IMR-90 (cell line): ENCODE measurements around the gene LRFN2. TPM values are rescaled to one million over a fixed set of nuclear protein-coding genes. Genes with fewer than 3 reads are reported as not detected.

Experiments
- ATAC-seq: fragments of 200-7000 bp; cut with Tn5 transposase; 2 replicates; pipeline ENCODE4 v1.9.1; 2020; ENCODE audit warnings: low read depth, mild to moderate bottlenecking, moderate library complexity
- BruUV-seq: library from RNA; stranded (reverse); fragments of 400-500 nt; replicated peaks from 2 replicates; lab custom pipeline; 2021; lab: Mats Ljungman, UMichigan
- CTCF ChIA-PET: fragments of 300-600 bp; formaldehyde crosslinking; extraction: SDS; loops from one replicate; lab custom pipeline; 2021; ENCODE audit warnings: antibody characterized with exemption; lab: Yijun Ruan, JAX
- POLR2A ChIA-PET: fragments of 300-600 bp; sonication (Branson Sonifier 250); formaldehyde crosslinking; loops from one replicate; lab custom pipeline; 2022; ENCODE audit warnings: antibody characterized with exemption; ENCODE audit not compliant: unreplicated experiment; lab: Charles Lee
- DNase-seq: peaks from one replicate; pipeline ENCODE4 v3.0.0; 2013
- H2AFZ ChIP-seq: replicated peaks from 2 replicates; pipeline ENCODE3; 2013; ENCODE audit warnings: low read length, mild to moderate bottlenecking; ENCODE audit not compliant: poor library complexity
- H2AK5ac ChIP-seq: 2 replicates; pipeline ENCODE4 v1.6.1; 2013; ENCODE audit warnings: low read depth, low read length, inconsistent platforms
- H2AK9ac ChIP-seq: replicated peaks from 2 replicates; pipeline ENCODE3; 2013; ENCODE audit warnings: mild to moderate bottlenecking, low read depth, low read length, moderate library complexity; ENCODE audit not compliant: poor library complexity
- H2BK120ac ChIP-seq: 2 replicates; pipeline ENCODE4 v1.6.1; 2013; ENCODE audit warnings: low read depth, low read length, inconsistent platforms
- H2BK15ac ChIP-seq: 3 replicates; pipeline ENCODE4 v1.6.1; 2013; ENCODE audit warnings: low read depth, low read length, inconsistent platforms
- H2BK20ac ChIP-seq: 2 replicates; pipeline ENCODE4 v1.6.1; 2013; ENCODE audit warnings: low read depth, mild to moderate bottlenecking, inconsistent platforms, low read length, moderate library complexity
- H2BK5ac ChIP-seq: 2 replicates; pipeline ENCODE4 v1.6.1; 2013; ENCODE audit warnings: mild to moderate bottlenecking, low read depth, low read length, inconsistent platforms; ENCODE audit not compliant: poor library complexity, severe bottlenecking
- H3K14ac ChIP-seq: replicated peaks from 2 replicates; pipeline ENCODE4 v1.6.1; 2013; ENCODE audit warnings: low read depth, low read length, inconsistent platforms
- H3K18ac ChIP-seq: 2 replicates; pipeline ENCODE4 v1.6.1; 2013; ENCODE audit warnings: low read depth, low read length, control low read depth
- H3K23ac ChIP-seq: 2 replicates; pipeline ENCODE4 v1.6.1; 2013; ENCODE audit warnings: low read depth, low read length, inconsistent platforms
- H3K27ac ChIP-seq: 2 replicates; pipeline ENCODE4 v1.5.1; 2013; ENCODE audit warnings: mild to moderate bottlenecking, control low read depth, low read length; ENCODE audit not compliant: insufficient read depth
- H3K27me3 ChIP-seq: 2 replicates; pipeline ENCODE4 v1.6.1; 2013; ENCODE audit warnings: low read length; ENCODE audit not compliant: control insufficient read depth, insufficient read depth
- H3K36me3 ChIP-seq: 2 replicates; pipeline ENCODE4 v1.6.1; 2013; ENCODE audit warnings: low read length, mixed read lengths; ENCODE audit not compliant: control insufficient read depth, insufficient read depth
- H3K4ac ChIP-seq: 2 replicates; pipeline ENCODE4 v1.6.1; 2013; ENCODE audit warnings: low read depth, low read length, inconsistent platforms
- H3K4me1 ChIP-seq: 2 replicates; pipeline ENCODE4 v1.6.1; 2013; ENCODE audit warnings: low read length, mixed read lengths; ENCODE audit not compliant: control insufficient read depth, insufficient read depth
- H3K4me2 ChIP-seq: 2 replicates; pipeline ENCODE4 v1.6.1; 2013; ENCODE audit warnings: low read depth, mild to moderate bottlenecking, control low read depth, low read length, moderate library complexity
- H3K4me3 ChIP-seq: 2 replicates; pipeline ENCODE4 v1.5.1; 2013; ENCODE audit warnings: low read depth, mild to moderate bottlenecking, control low read depth, low read length, moderate library complexity; ENCODE audit not compliant: insufficient read depth
- H3K56ac ChIP-seq: 2 replicates; pipeline ENCODE4 v1.6.1; 2013; ENCODE audit warnings: low read length, inconsistent platforms; ENCODE audit not compliant: insufficient read depth; ENCODE audit errors: extremely low read depth
- H3K79me1 ChIP-seq, 2 experiments: 2 replicates each; pipeline ENCODE4 v1.6.1; 2013; ENCODE audit warnings: low read length in 2 of 2, inconsistent platforms in 1 of 2, low read depth in 1 of 2
- H3K9ac ChIP-seq: 2 replicates; pipeline ENCODE4 v1.6.1; 2013; ENCODE audit warnings: low read depth, low read length, control low read depth
- H3K9me1 ChIP-seq: 2 replicates; pipeline ENCODE4 v1.6.1; 2013; ENCODE audit warnings: low read length, inconsistent platforms; ENCODE audit not compliant: insufficient read depth
- H3K9me3 ChIP-seq: 2 replicates; pipeline ENCODE4 v1.6.1; 2013; ENCODE audit warnings: low read length; ENCODE audit not compliant: control insufficient read depth, insufficient read depth
- H4K20me1 ChIP-seq: 2 replicates; pipeline ENCODE4 v1.6.1; 2013; ENCODE audit warnings: low read length, inconsistent platforms; ENCODE audit not compliant: insufficient read depth
- H4K5ac ChIP-seq: 2 replicates; pipeline ENCODE4 v1.6.1; 2013; ENCODE audit warnings: mild to moderate bottlenecking, low read depth, low read length, control low read depth
- H4K8ac ChIP-seq, 2 experiments: 2 replicates each; pipeline ENCODE4 v1.6.1; 2013; ENCODE audit warnings: low read depth in 2 of 2, low read length in 2 of 2, control low read depth in 1 of 2, inconsistent platforms in 1 of 2
- H4K91ac ChIP-seq: 2 replicates; pipeline ENCODE4 v1.6.1; 2013; ENCODE audit warnings: low read depth, low read length, inconsistent platforms; ENCODE audit not compliant: insufficient read depth
- BHLHE40 ChIP-seq: fragments of 150-350 bp; IDR thresholded peaks from 2 replicates; pipeline ENCODE4 v1.6.1; 2016; ENCODE audit warnings: mild to moderate bottlenecking, low read depth, low read length
- CEBPB ChIP-seq: IDR thresholded peaks from 2 replicates; pipeline ENCODE4 v1.6.1; 2012; ENCODE audit warnings: low read depth, low read length, improper control_type of control experiment
- CHD1 ChIP-seq: IDR thresholded peaks from 2 replicates; pipeline ENCODE4 v1.6.1; 2012; ENCODE audit warnings: low read depth, low read length, improper control_type of control experiment
- FOS ChIP-seq: fragments of 150-350 bp; IDR thresholded peaks from 2 replicates; pipeline ENCODE4 v1.6.1; 2016; ENCODE audit warnings: low read depth, low read length
- MAFK ChIP-seq: IDR thresholded peaks from 2 replicates; pipeline ENCODE4 v1.6.1; 2012; ENCODE audit warnings: low read depth, low read length, improper control_type of control experiment
- MAZ ChIP-seq: IDR thresholded peaks from 2 replicates; pipeline ENCODE4 v1.6.1; 2012; ENCODE audit warnings: low read depth, mild to moderate bottlenecking, low read length, improper control_type of control experiment, moderate library complexity, borderline replicate concordance
- MXI1 ChIP-seq: IDR thresholded peaks from 2 replicates; pipeline ENCODE4 v1.6.1; 2012; ENCODE audit warnings: low read depth, mild to moderate bottlenecking, low read length, moderate library complexity, borderline replicate concordance
- NFE2L2 ChIP-seq: fragments of 150-350 bp; IDR thresholded peaks from 2 replicates; pipeline ENCODE4 v1.6.1; 2016; ENCODE audit warnings: low read depth, mild to moderate bottlenecking, low read length
- POLR2A ChIP-seq: IDR thresholded peaks from 2 replicates; pipeline ENCODE4 v1.6.1; 2012; ENCODE audit warnings: mild to moderate bottlenecking, low read depth, low read length
- RAD21 ChIP-seq: IDR thresholded peaks from 2 replicates; pipeline ENCODE4 v1.6.1; 2012; ENCODE audit warnings: low read length, improper control_type of control experiment
- RCOR1 ChIP-seq: IDR thresholded peaks from 2 replicates; pipeline ENCODE4 v1.6.1; 2012; ENCODE audit warnings: mild to moderate bottlenecking, low read length, improper control_type of control experiment; ENCODE audit not compliant: insufficient replicate concordance
- RFX5 ChIP-seq: IDR thresholded peaks from 2 replicates; pipeline ENCODE4 v1.8.0; 2012; ENCODE audit warnings: low read depth, mild to moderate bottlenecking, low read length, moderate library complexity
- SMC3 ChIP-seq: fragments of 150-350 bp; IDR thresholded peaks from 2 replicates; pipeline ENCODE4 v1.6.1; 2016; ENCODE audit warnings: low read depth, mild to moderate bottlenecking, antibody characterized with exemption, low read length, moderate library complexity
- WGBS, 2 experiments: methylation state at CpG; one replicate each; pipeline versions ENCODE4 v1.1.5 to v1.1.7; 2013; ENCODE audit warnings: missing lambda C conversion rate in 2 of 2; ENCODE audit not compliant: insufficient read length in 1 of 2; ENCODE audit errors: extremely low coverage in 2 of 2; 5-methylcytosine and 5-hydroxymethylcytosine counted together
- dilution Hi-C: fragments of 300-500 bp; cut with HindIII; formaldehyde crosslinking; loops from one replicate; pipeline ENCODE4 v1.14.3; 2018; ENCODE audit warnings: low sequenced_read_pairs; ENCODE audit not compliant: unreplicated experiment
- in situ Hi-C: fragments of 300-500 bp; cut with MboI; formaldehyde crosslinking; loops from 3 replicates; pipeline ENCODE4 v1.14.3; 2019; ENCODE audit warnings: low sequenced_read_pairs, inconsistent platforms, mixed read lengths
- intact Hi-C: fragments of 100-400 bp; cut with micrococcal nuclease; formaldehyde crosslinking; loops from 2 replicates; pipeline ENCODE4 v1.10.0; 2022
- polyA plus RNA-seq, 3 experiments: library from polyadenylated mRNA; depleted of rRNA; stranded (reverse); fragments of >200 nt; gene quantifications; 2 replicates each; pipeline ENCODE4 v1.2.3, GENCODE V29; 2012; ENCODE audit warnings: low replicate concordance in 1 of 3
- total RNA-seq: library from RNA; depleted of rRNA; stranded (reverse); fragments of >200 nt; gene quantifications from 2 replicates; pipeline ENCODE4 v1.2.3, GENCODE V29; 2012
- TF ChIP-seq, protein P1 (sequence below): fragments of 150-350 bp; IDR thresholded peaks from 2 replicates; pipeline ENCODE4 v1.6.1; 2016; ENCODE audit warnings: low read depth, mild to moderate bottlenecking, low read length, moderate library complexity, borderline replicate concordance
- TF ChIP-seq, protein P2 (sequence below): fragments of 150-350 bp; IDR thresholded peaks from 2 replicates; pipeline ENCODE4 v1.6.1; 2017; ENCODE audit warnings: mild to moderate bottlenecking, antibody characterized with exemption, low read length, low read depth
- TF ChIP-seq, protein P3 (sequence below): conservative IDR thresholded peaks from 2 replicates; pipeline ENCODE4 v1.5.1; 2012; ENCODE audit warnings: mild to moderate bottlenecking, low read depth, low read length, improper control_type of control experiment

LRFN2 gene
- total and polyA plus RNA-seq, 2 of the 4 experiments (the other 2 are of a cell fraction): not detected

DNA sequence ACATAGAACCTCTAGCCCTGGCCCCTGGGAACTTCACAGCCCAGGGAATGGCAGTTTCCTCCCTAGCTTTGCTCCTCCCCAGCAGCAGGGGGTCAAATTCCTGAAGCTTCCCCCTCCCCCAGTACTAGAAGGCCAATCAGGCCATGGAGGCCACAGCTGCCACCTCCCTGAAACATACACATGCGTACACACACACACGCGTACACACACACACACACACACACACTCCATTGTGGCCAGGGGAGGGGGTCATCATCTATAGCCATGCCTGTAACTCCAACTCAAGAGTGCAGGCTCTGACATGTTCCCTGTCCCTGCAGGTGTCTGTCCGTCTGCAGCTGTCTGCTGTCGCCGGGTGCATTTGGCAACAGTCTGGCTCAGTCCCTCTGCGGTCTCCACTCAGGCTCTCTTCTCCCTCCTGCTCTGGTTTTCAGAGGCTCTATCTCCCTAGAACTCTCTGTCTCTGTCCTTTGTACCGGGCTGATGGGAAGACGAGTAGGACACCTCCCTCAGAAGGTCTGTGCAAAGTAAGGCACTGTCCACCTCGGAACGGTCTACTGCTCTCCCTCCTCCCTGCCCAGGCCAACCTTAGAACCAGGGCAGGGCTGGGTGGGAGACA is 1.4 kb downstream of the LRFN2 start:
- DNase-seq (no peak), ATAC-seq (no peak)
- Histone ChIP-seq H3K23ac (no peak overlapping the region), H2AK5ac (no peak overlapping the region), H3K4me3 (no peak overlapping the region), H3K9me1 (no peaks in the 10 kb centered on the region), H4K8ac (no peak overlapping the region), H2AK9ac (no peak overlapping the region), H2BK15ac (no peak overlapping the region), H2BK120ac (no peak overlapping the region), H3K9me3 (no peaks in the 10 kb centered on the region), H3K18ac (no peak overlapping the region), H4K91ac (no peak overlapping the region), H4K5ac (no peak overlapping the region), H3K27me3 (peaks cover 32% of the 10 kb centered on the region), H2AFZ (no peak overlapping the region), H3K4me1 (no peaks in the 10 kb centered on the region), H3K36me3 (no peaks in the 10 kb centered on the region), H3K14ac (no peak overlapping the region), H3K9ac (no peak overlapping the region), H3K27ac (no peak overlapping the region), H3K56ac (no peak overlapping the region), H2BK5ac (no peak overlapping the region), H4K20me1 (no peaks in the 10 kb centered on the region), H3K4ac (no peak overlapping the region), H3K79me1 (no peaks in the 10 kb centered on the region), H3K4me2 (no peak overlapping the region), H2BK20ac (no peak overlapping the region)
- in situ Hi-C loops (no loop called here), intact Hi-C loops (no loop called here), dilution Hi-C loops (no loop called here)
- no TSS peak for BruUV-seq
- ChIA-PET CTCF (no interaction called here), POLR2A (no interaction called here)
- TF ChIP-seq MXI1 (no peak), NFE2L2 (no peak), FOS (no peak), MAZ (no peak), BHLHE40 (no peak), RAD21 (no peak), RCOR1 (no peak), CEBPB (no peak), RFX5 (no peak), SMC3 (no peak), POLR2A (no peak), CHD1 (no peak), MAFK (no peak)
- TF ChIP-seq, protein P1, sequence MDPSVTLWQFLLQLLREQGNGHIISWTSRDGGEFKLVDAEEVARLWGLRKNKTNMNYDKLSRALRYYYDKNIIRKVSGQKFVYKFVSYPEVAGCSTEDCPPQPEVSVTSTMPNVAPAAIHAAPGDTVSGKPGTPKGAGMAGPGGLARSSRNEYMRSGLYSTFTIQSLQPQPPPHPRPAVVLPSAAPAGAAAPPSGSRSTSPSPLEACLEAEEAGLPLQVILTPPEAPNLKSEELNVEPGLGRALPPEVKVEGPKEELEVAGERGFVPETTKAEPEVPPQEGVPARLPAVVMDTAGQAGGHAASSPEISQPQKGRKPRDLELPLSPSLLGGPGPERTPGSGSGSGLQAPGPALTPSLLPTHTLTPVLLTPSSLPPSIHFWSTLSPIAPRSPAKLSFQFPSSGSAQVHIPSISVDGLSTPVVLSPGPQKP: no peak
- TF ChIP-seq, protein P2, sequence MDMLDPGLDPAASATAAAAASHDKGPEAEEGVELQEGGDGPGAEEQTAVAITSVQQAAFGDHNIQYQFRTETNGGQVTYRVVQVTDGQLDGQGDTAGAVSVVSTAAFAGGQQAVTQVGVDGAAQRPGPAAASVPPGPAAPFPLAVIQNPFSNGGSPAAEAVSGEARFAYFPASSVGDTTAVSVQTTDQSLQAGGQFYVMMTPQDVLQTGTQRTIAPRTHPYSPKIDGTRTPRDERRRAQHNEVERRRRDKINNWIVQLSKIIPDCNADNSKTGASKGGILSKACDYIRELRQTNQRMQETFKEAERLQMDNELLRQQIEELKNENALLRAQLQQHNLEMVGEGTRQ: no peak
- TF ChIP-seq, protein P3, sequence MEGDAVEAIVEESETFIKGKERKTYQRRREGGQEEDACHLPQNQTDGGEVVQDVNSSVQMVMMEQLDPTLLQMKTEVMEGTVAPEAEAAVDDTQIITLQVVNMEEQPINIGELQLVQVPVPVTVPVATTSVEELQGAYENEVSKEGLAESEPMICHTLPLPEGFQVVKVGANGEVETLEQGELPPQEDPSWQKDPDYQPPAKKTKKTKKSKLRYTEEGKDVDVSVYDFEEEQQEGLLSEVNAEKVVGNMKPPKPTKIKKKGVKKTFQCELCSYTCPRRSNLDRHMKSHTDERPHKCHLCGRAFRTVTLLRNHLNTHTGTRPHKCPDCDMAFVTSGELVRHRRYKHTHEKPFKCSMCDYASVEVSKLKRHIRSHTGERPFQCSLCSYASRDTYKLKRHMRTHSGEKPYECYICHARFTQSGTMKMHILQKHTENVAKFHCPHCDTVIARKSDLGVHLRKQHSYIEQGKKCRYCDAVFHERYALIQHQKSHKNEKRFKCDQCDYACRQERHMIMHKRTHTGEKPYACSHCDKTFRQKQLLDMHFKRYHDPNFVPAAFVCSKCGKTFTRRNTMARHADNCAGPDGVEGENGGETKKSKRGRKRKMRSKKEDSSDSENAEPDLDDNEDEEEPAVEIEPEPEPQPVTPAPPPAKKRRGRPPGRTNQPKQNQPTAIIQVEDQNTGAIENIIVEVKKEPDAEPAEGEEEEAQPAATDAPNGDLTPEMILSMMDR: no peak
- WGBS, 2 experiments: 0% methylated on average over 3 of the region's 11 CpGs; no CpG with 5 or more reads in 1 of the 2 experiments
